22Rv1 (cell line): ENCODE data around the gene FAM111A.

ENCODE experiments used
- H3K27ac ChIP-seq: fragments of 450-650 bp; 2 replicates; pipeline ENCODE4 v1.5.1; 2017
- ZFX ChIP-seq: fragments of 450-650 bp; IDR thresholded peaks from 2 replicates; pipeline ENCODE4 v1.6.1; 2017; ENCODE audit warnings: antibody characterized with exemption, borderline replicate concordance
- TF ChIP-seq, protein P1 (sequence below): fragments of 450-650 bp; IDR thresholded peaks from 2 replicates; pipeline ENCODE4 v1.5.1; 2017; ENCODE audit warnings: mild to moderate bottlenecking

The FAM111A gene

GRCh38 chr11:59183771-59184170, 41.1 kb downstream of the FAM111A start:
- TF ChIP-seq, protein P1, sequence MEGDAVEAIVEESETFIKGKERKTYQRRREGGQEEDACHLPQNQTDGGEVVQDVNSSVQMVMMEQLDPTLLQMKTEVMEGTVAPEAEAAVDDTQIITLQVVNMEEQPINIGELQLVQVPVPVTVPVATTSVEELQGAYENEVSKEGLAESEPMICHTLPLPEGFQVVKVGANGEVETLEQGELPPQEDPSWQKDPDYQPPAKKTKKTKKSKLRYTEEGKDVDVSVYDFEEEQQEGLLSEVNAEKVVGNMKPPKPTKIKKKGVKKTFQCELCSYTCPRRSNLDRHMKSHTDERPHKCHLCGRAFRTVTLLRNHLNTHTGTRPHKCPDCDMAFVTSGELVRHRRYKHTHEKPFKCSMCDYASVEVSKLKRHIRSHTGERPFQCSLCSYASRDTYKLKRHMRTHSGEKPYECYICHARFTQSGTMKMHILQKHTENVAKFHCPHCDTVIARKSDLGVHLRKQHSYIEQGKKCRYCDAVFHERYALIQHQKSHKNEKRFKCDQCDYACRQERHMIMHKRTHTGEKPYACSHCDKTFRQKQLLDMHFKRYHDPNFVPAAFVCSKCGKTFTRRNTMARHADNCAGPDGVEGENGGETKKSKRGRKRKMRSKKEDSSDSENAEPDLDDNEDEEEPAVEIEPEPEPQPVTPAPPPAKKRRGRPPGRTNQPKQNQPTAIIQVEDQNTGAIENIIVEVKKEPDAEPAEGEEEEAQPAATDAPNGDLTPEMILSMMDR, result no peak
- no peak for TF ChIP-seq ZFX

DNA sequence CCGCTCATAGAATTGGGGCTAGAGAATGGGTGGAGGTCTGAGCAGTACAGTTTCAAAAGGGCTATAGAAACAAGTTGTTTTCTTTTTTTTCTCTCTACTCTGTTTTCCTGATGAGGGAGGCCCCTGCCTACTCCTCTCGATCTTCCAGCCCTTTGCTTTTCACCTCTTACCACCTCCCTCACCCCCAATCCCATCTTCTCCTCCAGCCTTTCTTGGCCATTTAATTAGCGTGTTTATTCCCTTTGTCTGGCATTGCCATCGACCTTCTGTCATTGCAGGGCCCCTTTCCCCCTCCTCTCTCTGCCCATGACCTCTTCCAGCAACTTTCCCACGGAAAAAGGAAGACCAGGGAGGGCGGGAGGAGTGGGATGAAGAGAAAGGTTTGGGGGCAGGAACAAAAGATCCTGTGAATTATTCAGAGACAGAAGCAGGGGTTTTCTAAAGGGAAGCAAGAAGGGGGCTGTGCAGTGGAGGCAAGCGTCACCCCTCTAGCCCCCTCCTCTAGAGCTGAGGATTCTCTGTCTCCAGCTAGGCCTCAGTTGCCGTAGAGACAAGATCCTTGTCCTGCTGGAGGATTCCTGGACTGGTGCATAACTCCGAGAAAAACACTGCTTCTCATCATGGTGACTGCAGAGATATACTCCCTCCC, 42.2 kb downstream of the FAM111A start:
- TF ChIP-seq, protein P1, result no peak
- TF ChIP-seq ZFX, result no peak

More at GRCh38 chr11:59183771-59184170, 41.1 kb downstream of the FAM111A start:
- no peak overlapping the region for H3K27ac ChIP-seq

GRCh38 chr11:59185386-59185945, 42.8 kb downstream of the FAM111A start:
- TF ChIP-seq, protein P1, result no peak
- no peak for TF ChIP-seq ZFX

More for the DNA sequence above, 42.2 kb downstream of the FAM111A start:
- H3K27ac ChIP-seq, result no peak overlapping the region

GRCh38 chr11:59186130-59186594, 43.5 kb downstream of the FAM111A start:
- TF ChIP-seq, protein P1, result peak; percentile 82
- no peak for TF ChIP-seq ZFX
- no peak overlapping the region for H3K27ac ChIP-seq

More at GRCh38 chr11:59185386-59185945, 42.8 kb downstream of the FAM111A start:
- H3K27ac ChIP-seq, result no peak overlapping the region

DNA sequence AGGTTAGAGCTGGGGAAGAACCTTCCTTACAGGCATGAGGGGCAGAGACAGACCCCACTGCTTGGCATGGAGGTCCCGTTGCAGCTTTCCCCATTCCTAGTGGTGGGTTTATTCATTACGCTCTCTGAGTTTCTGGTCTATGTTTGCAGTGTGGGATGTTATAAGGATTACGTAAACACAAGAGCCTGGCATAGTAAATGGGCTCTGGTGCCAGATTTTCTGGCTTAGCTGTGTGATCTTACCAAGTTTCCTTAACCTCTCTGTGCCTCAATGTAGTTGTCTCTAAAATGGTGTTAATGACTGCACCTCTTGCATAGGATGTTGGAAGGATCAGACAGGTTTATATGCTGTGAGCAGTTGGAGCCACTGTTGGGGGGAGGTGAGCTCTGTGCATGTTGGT, 44.4 kb downstream of the FAM111A start:
- TF ChIP-seq, protein P1, result no peak
- no peak for TF ChIP-seq ZFX
- H3K27ac ChIP-seq, result no peak overlapping the region

GRCh38 chr11:59187587-59187986, 44.9 kb downstream of the FAM111A start:
- TF ChIP-seq, protein P1, result no peak
- no peak overlapping the region for H3K27ac ChIP-seq

DNA sequence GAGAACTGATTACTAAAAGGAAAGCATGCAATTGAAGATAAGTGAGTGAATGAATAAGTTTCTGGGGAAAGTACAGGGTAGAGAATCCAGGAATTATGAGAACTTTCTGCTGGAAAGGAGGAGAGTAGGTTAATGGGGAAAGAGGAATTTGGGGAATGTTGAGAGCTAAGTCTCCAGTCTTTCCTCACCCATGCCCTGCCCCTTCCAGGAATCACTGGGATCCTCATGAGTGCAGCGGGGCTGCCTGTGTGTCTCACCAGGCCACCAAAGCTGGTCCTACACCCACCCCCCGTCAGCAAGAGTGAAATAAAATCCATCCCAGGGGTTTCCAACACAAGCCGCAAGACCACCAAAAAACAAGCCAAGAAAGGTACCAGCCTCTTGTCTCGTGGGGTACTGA, 46.3 kb downstream of the FAM111A start:
- H3K27ac ChIP-seq, result no peak overlapping the region
- TF ChIP-seq, protein P1, result no peak
- no peak for TF ChIP-seq ZFX
